HFFc6 (cell line): ENCODE results near the gene MRLN. TPM values are rescaled to one million over a fixed set of nuclear protein-coding genes. Genes with fewer than 3 reads are reported as not detected.

Source experiments
- DNase-seq: peaks from one replicate; pipeline ENCODE4 v3.0.0-alpha.2; 2018
- H3K27ac Mint-ChIP-seq: 2 replicates; pipeline ENCODE4 v1.8.0; 2020; ENCODE audit warnings: mild to moderate bottlenecking, mixed read lengths
- H3K27me3 Mint-ChIP-seq: 2 replicates; pipeline ENCODE4 v1.8.0; 2021; ENCODE audit warnings: mild to moderate bottlenecking, moderate library complexity, mixed read lengths; ENCODE audit not compliant: insufficient read depth
- H3K36me3 Mint-ChIP-seq: 2 replicates; pipeline ENCODE4 v1.8.0; 2021; ENCODE audit warnings: low read depth, mixed read lengths
- H3K4me1 Mint-ChIP-seq: 2 replicates; pipeline ENCODE4 v1.8.0; 2020; ENCODE audit warnings: low read depth, mixed read lengths
- H3K4me3 Mint-ChIP-seq: 2 replicates; pipeline ENCODE4 v1.8.0; 2020; ENCODE audit warnings: mild to moderate bottlenecking, moderate library complexity, mixed read lengths
- H3K9me3 Mint-ChIP-seq: 2 replicates; pipeline ENCODE4 v1.8.0; 2020; ENCODE audit warnings: mild to moderate bottlenecking, mixed read lengths
- CTCF ChIP-seq: fragments of 200-600 bp; sonication (generic); IDR thresholded peaks from 2 replicates; pipeline ENCODE4 v1.5.0; 2021; ENCODE audit warnings: antibody characterized with exemption, mild to moderate bottlenecking
- total RNA-seq, 6 experiments: library from RNA; stranded (reverse); fragmentation: NEBNext Ultra II Directional; extraction: Animal tissue kit (Norgen Biotek cat#: 25700); gene quantifications; 2 replicates in 1 of 6; 3 replicates in 5 of 6; pipeline ENCODE4 v1.2.3, GENCODE V29; 2021

The MRLN gene
- total RNA-seq, 6 experiments from 2014 or later, result not detected

- TF ChIP-seq CTCF, result no peak
- no peaks in the 10 kb centered on the region for H3K36me3 Mint-ChIP-seq
- H3K9me3 Mint-ChIP-seq, result no peaks in the 10 kb centered on the region; the same call in 1 of the 2 replicates
- no peak for DNase-seq
- H3K27ac Mint-ChIP-seq, result no peak overlapping the region
- no peak overlapping the region for H3K4me3 Mint-ChIP-seq
- H3K27me3 Mint-ChIP-seq, result peaks cover 2% of the 10 kb centered on the region
- no peaks in the 10 kb centered on the region for H3K4me1 Mint-ChIP-seq
Observed at GRCh38 chr10:59771162-59771807, 18.0 kb upstream of the MRLN start.

- H3K4me3 Mint-ChIP-seq, result no peak overlapping the region; the same call in 1 of the 2 replicates
- no peak overlapping the region for H3K27ac Mint-ChIP-seq
- DNase-seq, result no peak
- TF ChIP-seq CTCF, result no peak
- H3K9me3 Mint-ChIP-seq, result no peaks in the 10 kb centered on the region; the same call in 1 of the 2 replicates
- H3K4me1 Mint-ChIP-seq, result no peaks in the 10 kb centered on the region
- no peaks in the 10 kb centered on the region for H3K36me3 Mint-ChIP-seq
- H3K27me3 Mint-ChIP-seq, result peaks cover 2% of the 10 kb centered on the region; the same call in 1 of the 2 replicates
Observed at GRCh38 chr10:59770689-59771088, 17.4 kb upstream of the MRLN start.

- H3K9me3 Mint-ChIP-seq, result peaks cover 4% of the 10 kb centered on the region; the same call in 1 of the 2 replicates
- H3K27me3 Mint-ChIP-seq, result no peaks in the 10 kb centered on the region; the same call in none of the 2 replicates
- no peak overlapping the region for H3K27ac Mint-ChIP-seq
- H3K4me1 Mint-ChIP-seq, result 0 out of 2 replicates have a peak, but pooled peaks cover 5% of the 10 kb centered on the region
- no peak for DNase-seq
- H3K4me3 Mint-ChIP-seq, result no peak overlapping the region
- H3K36me3 Mint-ChIP-seq, result no peaks in the 10 kb centered on the region
- no peak for TF ChIP-seq CTCF
Observed at GRCh38 chr10:59762505-59762904, 9.2 kb upstream of the MRLN start.

- H3K4me3 Mint-ChIP-seq, result no peak overlapping the region
- TF ChIP-seq CTCF, result no peak
- no peaks in the 10 kb centered on the region for H3K36me3 Mint-ChIP-seq
- H3K4me1 Mint-ChIP-seq, result 0 out of 2 replicates have a peak, but pooled peaks cover 8% of the 10 kb centered on the region
- no peak overlapping the region for H3K27ac Mint-ChIP-seq
- no peaks in the 10 kb centered on the region; the same call in 1 of the 2 replicates for H3K27me3 Mint-ChIP-seq
- peaks cover 4% of the 10 kb centered on the region; the same call in 1 of the 2 replicates for H3K9me3 Mint-ChIP-seq
- peak; percentile 0 for DNase-seq
Observed at GRCh38 chr10:59757966-59758365, 4.7 kb upstream of the MRLN start.

GRCh38 chr10:59754951-59755350, 1.7 kb upstream of the MRLN start:
- no peaks in the 10 kb centered on the region; the same call in 1 of the 2 replicates for H3K9me3 Mint-ChIP-seq
- H3K27me3 Mint-ChIP-seq, result 0 out of 2 replicates have a peak, but pooled peaks cover 2% of the 10 kb centered on the region
- H3K27ac Mint-ChIP-seq, result no peak overlapping the region
- no peak for DNase-seq
- no peak for TF ChIP-seq CTCF
- H3K36me3 Mint-ChIP-seq, result no peaks in the 10 kb centered on the region
- H3K4me1 Mint-ChIP-seq, result 0 out of 2 replicates have a peak, but pooled peaks cover 8% of the 10 kb centered on the region
- no peak overlapping the region for H3K4me3 Mint-ChIP-seq
